ACC112 (cell line): ENCODE data around the gene CSN3.

Experiments used
- H2AFZ ChIP-seq: fragments of 200-600 bp; sonication (generic); one replicate; pipeline ENCODE4 v1.6.0; 2017; ENCODE audit warnings: antibody characterized with exemption, low read length; ENCODE audit not compliant: unreplicated experiment
- H3K27ac ChIP-seq: fragments of 200-600 bp; sonication (generic); 2 replicates; pipeline ENCODE4 v1.5.1; 2014; ENCODE audit warnings: low read depth, mild to moderate bottlenecking, antibody characterized with exemption, low read length, moderate library complexity
- H3K27me3 ChIP-seq: fragments of 200-600 bp; sonication (generic); 2 replicates; pipeline ENCODE4 v1.6.1; 2014; ENCODE audit warnings: mild to moderate bottlenecking, antibody characterized with exemption, low read length, moderate library complexity, mixed read lengths; ENCODE audit not compliant: insufficient read depth
- H3K36me3 ChIP-seq: fragments of 200-600 bp; sonication (generic); 2 replicates; pipeline ENCODE4 v1.6.1; 2016; ENCODE audit warnings: mild to moderate bottlenecking, antibody characterized with exemption, low read length, moderate library complexity, mixed read lengths; ENCODE audit not compliant: insufficient read depth
- H3K4me1 ChIP-seq: fragments of 200-600 bp; sonication (generic); one replicate; pipeline ENCODE4 v1.6.1; 2016; ENCODE audit warnings: low read length, mixed read lengths; ENCODE audit not compliant: insufficient read depth, unreplicated experiment, control insufficient read depth
- H3K4me3 ChIP-seq: fragments of 200-600 bp; sonication (generic); 2 replicates; pipeline ENCODE4 v1.5.1; 2014; ENCODE audit warnings: mild to moderate bottlenecking, low read depth, low read length
- H3K79me2 ChIP-seq: fragments of 200-600 bp; sonication (generic); one replicate; pipeline ENCODE4 v1.6.0; 2016; ENCODE audit warnings: low read length; ENCODE audit not compliant: control insufficient read depth, unreplicated experiment, insufficient read depth

Gene CSN3

DNA sequence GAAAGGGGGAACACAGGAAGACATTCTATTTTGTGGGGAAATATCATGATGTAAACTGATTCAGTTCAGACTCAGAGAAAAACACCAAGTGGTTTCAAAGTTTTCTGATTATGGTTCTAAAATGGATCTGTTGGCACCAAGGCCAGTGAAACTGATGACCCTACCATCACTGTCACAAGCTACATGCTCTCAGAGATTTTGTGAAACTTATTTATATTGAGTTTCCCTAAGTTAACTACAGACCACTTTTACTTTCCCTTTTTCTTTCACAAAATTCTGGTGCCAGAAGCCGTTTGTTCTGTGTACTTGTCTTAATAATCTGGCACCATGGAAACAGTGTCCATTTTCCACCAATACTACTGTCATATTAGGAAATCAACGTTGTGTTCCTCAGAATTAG is 48.9 kb downstream of the CSN3 start:
- Histone ChIP-seq H3K27me3 (peaks cover 6% of the 10 kb centered on the region; the same call in 1 of the 2 replicates), H2AFZ (no peak overlapping the region), H3K79me2 (no peaks in the 10 kb centered on the region), H3K4me1 (no peaks in the 10 kb centered on the region), H3K4me3 (no peak overlapping the region), H3K36me3 (no peaks in the 10 kb centered on the region), H3K27ac (no peak overlapping the region)

DNA sequence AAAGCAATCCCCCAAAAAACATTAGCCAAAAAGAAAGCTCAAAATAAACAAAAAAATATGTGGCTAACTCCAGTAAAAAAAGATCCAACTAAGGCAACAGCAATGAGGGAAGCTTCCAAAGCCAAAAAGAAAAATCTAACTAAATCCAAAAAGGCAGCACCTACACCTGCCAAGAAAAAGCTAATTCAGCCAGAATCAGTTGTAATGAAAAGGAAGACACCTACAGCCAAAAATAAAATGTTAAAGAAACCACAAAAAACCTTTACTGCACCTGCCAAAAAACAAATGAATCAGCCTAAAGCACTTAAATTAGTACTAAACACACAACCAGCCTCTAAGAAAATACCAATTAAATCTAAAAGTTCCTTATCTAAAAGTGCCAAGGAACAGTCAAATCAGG is 55.2 kb downstream of the CSN3 start:
- no peak overlapping the region for H3K4me3 ChIP-seq
- no peak overlapping the region for H3K27ac ChIP-seq
- H3K27me3 ChIP-seq, result peaks cover 18% of the 10 kb centered on the region; the same call in 1 of the 2 replicates
- no peaks in the 10 kb centered on the region for H3K4me1 ChIP-seq
- H3K79me2 ChIP-seq, result no peaks in the 10 kb centered on the region
- H3K36me3 ChIP-seq, result no peaks in the 10 kb centered on the region
- no peak overlapping the region for H2AFZ ChIP-seq

DNA sequence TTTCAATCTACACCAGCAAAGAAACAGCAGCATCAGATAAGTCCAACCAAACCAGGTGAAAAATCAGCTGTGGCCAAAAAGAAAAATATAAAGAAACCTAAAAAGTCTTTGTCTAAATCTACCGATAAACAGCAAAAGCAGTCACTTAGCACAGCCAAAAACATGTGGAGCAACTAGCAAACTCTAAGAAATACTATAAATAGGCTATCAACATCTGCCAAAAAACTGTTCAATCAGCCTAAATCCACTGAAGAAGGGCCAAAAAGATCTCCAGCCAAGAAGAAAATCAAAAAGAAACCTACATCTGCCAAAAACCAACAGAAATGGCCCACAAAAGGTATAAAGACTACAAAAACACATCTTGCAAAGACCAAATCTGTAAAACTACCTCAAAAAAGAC is 55.7 kb downstream of the CSN3 start:
- Histone ChIP-seq H2AFZ (no peak overlapping the region), H3K79me2 (no peaks in the 10 kb centered on the region), H3K4me1 (no peaks in the 10 kb centered on the region), H3K27ac (no peak overlapping the region), H3K4me3 (no peak overlapping the region), H3K27me3 (peaks cover 18% of the 10 kb centered on the region; the same call in 1 of the 2 replicates), H3K36me3 (no peaks in the 10 kb centered on the region)

GRCh38 chr4:70299643-70300042 is 57.2 kb downstream of the CSN3 start:
- H3K27me3 ChIP-seq, result peaks cover 18% of the 10 kb centered on the region; the same call in 1 of the 2 replicates
- no peak overlapping the region for H3K27ac ChIP-seq
- H3K36me3 ChIP-seq, result no peaks in the 10 kb centered on the region
- no peak overlapping the region for H3K4me3 ChIP-seq
- H2AFZ ChIP-seq, result no peak overlapping the region
- H3K4me1 ChIP-seq, result no peaks in the 10 kb centered on the region
- no peaks in the 10 kb centered on the region for H3K79me2 ChIP-seq

- no peaks in the 10 kb centered on the region for H3K79me2 ChIP-seq
- H3K4me3 ChIP-seq, result no peak overlapping the region
- no peak overlapping the region for H3K27ac ChIP-seq
- H3K4me1 ChIP-seq, result no peaks in the 10 kb centered on the region
- peaks cover 18% of the 10 kb centered on the region; the same call in 1 of the 2 replicates for H3K27me3 ChIP-seq
- no peaks in the 10 kb centered on the region for H3K36me3 ChIP-seq
- no peak overlapping the region for H2AFZ ChIP-seq
These were observed 57.8 kb downstream of the CSN3 start for GRCh38 chr4:70300215-70300614.
